Testis (tissue), 2 donors: ENCODE measurements around the gene SH3TC1.

Experiments used
- POLR2A ChIP-seq: fragments of 450-650 bp; IDR thresholded peaks from one replicate; pipeline ENCODE4 v1.6.1; 2017; ENCODE audit warnings: antibody characterized with exemption, mild to moderate bottlenecking, moderate library complexity
- TF ChIP-seq, protein P1 (sequence below), 3 experiments: fragments of 450-650 bp in 2 of 3; fragments of 200-600 bp in 1 of 3; sonication (generic) in 1 of 3; IDR thresholded peaks; one replicate each; pipeline ENCODE4 v1.5.1; 2016 to 2019; ENCODE audit warnings: antibody characterized with exemption in 3 of 3, mild to moderate bottlenecking in 2 of 3, moderate library complexity in 1 of 3

DNA sequence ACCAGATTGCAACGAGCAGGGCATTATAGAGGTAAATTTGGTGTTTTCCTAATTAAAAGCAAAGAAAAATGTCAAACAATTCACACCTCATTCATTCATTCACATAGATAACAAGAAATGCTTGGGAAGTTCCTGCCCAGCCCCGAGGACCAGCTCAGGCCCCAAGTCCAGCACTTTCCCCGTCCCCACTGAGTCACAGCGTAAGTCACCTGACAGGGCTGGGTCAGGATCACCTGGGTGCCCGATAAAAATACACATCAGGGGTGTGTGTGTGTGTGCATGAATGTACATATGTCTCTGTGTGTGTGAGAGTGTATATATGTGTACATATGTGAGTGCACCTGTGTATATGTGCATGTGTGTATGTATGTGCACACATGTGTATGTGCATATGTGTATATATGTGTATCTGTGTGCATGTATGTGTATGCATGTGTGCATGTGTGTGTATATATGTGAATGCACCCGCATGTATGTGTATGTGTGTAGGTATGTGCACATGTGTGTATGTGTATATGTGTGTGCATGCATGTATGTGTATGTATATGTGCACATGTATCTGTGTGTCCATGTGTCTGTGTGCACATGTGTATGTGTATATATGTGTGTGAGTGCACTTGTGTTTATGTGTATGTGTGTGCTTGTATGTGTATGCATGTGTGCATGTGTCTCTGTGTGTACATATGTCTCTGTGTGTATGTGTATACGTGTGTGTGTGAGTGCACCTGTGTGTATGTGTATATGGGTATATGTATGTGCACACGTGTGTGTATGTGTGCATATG, 18.6 kb upstream of the SH3TC1 start:
- TF ChIP-seq, protein P1, sequence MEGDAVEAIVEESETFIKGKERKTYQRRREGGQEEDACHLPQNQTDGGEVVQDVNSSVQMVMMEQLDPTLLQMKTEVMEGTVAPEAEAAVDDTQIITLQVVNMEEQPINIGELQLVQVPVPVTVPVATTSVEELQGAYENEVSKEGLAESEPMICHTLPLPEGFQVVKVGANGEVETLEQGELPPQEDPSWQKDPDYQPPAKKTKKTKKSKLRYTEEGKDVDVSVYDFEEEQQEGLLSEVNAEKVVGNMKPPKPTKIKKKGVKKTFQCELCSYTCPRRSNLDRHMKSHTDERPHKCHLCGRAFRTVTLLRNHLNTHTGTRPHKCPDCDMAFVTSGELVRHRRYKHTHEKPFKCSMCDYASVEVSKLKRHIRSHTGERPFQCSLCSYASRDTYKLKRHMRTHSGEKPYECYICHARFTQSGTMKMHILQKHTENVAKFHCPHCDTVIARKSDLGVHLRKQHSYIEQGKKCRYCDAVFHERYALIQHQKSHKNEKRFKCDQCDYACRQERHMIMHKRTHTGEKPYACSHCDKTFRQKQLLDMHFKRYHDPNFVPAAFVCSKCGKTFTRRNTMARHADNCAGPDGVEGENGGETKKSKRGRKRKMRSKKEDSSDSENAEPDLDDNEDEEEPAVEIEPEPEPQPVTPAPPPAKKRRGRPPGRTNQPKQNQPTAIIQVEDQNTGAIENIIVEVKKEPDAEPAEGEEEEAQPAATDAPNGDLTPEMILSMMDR (IDR thresholded peaks at IDR 0.05): no peak
- no peak for TF ChIP-seq POLR2A
